C1 segment of cervical spinal cord (tissue), 14 donors: ENCODE measurements around the gene LCE2D.
"Not testable (repeated sequence)": the region's sequence is repeated elsewhere in the genome, so short reads cannot be mapped to it uniquely, and the experiment has no call there.

ENCODE experiments used
- DNase-seq, 14 donors: peaks; one replicate each; lab custom pipeline; 2025; lab: John Stamatoyannopoulos, UW

The LCE2D gene

DNA sequence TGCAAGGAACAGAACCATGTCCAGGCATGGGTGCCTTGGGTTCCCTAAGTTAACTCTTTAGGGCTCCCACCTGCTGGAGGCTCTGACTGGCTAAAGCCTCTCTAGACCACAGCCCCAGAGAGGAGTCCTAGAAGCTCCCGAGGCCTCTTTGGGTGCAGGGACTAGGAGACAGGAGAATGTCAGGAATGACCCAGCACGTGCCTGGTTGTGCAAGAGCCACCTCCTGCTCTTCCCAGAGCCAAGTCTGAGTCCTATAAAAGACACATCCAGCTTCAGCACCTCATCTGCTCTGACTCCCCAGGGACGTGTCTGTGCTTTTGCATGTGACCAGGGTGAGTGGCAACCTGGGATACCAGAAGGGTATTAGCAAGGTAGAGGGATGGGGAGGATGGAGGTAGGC lies at the start of gene LCE2D:
Gene LCE2D (plus strand): TSS at position 283 of the 400 bp plus-strand sequence. CDS start 726 bp downstream, outside the sequence.
- no peak for DNase-seq

GRCh38 chr1:152613511-152613910 lies 49.7 kb upstream of the LCE2D start, which contains the start of gene LCE3B:
TSS of gene LCE3B (plus strand) at chr1:152613811. CDS start at chr1:152613811, 0 bp downstream.
- no peak for DNase-seq

DNA sequence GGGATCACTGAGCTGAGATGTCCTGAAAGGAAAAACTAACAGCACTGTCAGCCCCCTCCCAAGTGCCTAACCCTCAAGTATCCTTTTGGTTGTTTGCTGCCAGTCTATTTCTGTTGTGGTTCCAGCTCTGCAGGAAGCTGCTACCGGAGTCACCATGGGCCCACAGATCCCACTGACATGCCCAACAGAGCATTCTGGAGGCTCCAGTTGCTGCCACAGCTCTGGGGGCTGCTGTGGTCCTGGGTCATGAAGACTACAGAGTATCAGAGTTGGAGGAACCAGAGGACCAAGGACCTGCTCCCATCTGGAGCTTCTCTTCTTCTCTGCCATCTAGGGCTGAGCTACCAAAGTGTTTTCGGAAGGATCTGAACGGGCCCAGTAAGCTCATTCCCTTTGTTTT lies 41.2 kb upstream of the LCE2D start:
- no peak for DNase-seq

- no peak for DNase-seq
These were observed 40.4 kb upstream of the LCE2D start, which contains the start of gene LCE3A for GRCh38 chr1:152622803-152623202. TSS of gene LCE3A (minus strand) at chr1:152623103. CDS start at chr1:152623103, 0 bp downstream.

GRCh38 chr1:152623203-152623844 lies 39.9 kb upstream of the LCE2D start:
- no peak for DNase-seq

GRCh38 chr1:152626744-152627143 lies 36.4 kb upstream of the LCE2D start:
- no peak for DNase-seq

DNA sequence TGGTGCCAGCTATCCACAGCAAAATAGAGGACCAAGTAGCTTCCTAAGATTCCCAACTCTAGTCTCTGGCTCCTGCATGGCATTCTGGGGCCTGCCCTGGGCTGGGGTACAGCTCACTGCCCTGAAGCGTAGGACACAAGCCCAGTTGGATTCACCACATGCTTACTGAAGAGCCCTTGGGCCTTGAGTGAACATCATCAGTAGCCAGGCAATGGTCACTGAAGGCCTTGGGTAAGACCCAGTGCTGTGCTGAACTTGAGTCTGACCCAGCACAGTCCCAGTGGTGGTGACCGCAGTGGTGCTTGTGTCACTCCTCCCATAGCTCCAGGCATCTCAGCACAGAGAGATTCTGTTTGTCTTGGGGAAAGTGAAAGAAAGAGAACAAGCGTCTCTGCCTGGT lies 32.6 kb upstream of the LCE2D start:
- DNase-seq = no peak

DNA sequence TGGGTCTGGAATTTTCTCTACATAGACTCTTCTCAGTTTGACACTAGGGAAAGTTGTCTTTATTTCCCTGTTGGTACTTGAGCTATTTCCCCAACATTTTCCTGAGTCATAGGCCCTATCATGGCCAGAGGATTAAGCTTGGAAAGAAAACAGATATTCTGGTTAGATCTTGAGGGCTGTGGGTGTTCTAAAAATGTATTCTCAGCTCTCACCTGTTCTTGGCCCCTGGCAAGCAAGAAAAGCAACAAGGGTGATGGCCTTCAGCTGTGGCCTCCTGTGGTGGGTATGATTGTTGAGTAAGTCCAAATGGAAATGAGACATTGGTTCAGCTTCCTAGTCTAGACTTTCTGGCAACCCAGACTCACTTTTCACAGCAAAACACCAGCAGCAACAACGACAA lies 22.8 kb upstream of the LCE2D start:
- DNase-seq = no peak

GRCh38 chr1:152643945-152644344 lies 19.2 kb upstream of the LCE2D start:
- no peak for DNase-seq

DNA sequence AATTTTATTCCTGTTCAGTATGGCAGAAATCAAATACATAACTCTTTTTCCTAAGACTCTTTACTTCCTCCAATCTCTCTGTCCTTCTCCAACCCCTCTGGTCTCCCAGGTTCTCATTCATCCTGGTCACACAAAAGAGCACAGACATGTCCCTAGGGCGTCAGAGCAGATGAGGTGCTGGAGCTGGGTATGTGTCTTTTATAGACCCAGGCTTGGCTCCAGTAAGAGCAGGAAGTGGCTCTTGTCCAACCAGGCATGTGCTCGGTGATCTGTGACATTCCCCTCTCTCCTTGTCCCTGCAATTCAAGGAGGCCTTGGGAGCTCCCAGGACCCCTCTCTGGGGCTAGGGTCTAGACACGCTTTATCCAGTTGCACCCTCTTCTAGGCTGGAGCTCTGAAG lies 18.0 kb upstream of the LCE2D start:
- DNase-seq = no peak

DNA sequence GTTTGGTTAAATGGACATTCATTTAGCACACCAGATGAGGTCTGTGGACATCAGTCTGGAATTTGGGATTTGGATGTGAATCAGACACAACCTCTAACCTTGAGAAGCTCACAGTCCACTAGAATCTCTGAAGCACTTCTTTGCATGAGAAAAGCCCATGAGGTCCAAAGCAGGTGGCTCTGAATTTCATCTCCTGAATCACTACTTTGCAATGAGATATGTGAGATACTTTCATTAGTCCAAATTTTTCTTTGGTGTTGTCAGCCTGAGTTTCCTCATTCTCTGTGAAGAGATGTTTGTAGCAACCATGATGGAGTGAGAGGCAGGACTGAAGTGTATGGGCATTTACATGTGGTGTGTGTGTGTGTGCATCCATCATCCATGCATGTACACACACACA lies 16.5 kb upstream of the LCE2D start:
- DNase-seq = no peak

- DNase-seq = peak in 8 of 14 donors; percentile 0 to 35 (median 2)
These were observed 9.1 kb upstream of the LCE2D start for GRCh38 chr1:152654110-152654509.

- no peak for DNase-seq
These were observed 6.7 kb upstream of the LCE2D start for GRCh38 chr1:152656459-152656858.

DNA sequence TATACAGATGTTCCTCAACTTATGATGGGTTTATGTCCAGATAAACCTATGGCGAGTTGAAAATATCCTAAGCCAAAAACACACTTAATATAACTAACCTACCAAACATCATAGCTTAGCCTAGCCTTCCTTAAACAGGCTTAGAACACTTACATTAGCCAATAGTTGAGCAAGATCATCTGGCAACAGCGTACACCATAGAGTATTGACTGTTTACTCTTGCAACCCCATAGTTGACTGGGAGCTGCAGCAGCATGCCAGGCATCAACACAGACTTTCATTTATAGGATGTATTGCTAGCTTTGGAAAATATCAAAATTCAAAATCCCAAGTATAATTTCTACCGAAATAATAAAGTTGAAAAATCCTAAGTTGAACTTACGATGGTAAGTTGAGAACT lies 5.5 kb upstream of the LCE2D start:
- DNase-seq = no peak

DNA sequence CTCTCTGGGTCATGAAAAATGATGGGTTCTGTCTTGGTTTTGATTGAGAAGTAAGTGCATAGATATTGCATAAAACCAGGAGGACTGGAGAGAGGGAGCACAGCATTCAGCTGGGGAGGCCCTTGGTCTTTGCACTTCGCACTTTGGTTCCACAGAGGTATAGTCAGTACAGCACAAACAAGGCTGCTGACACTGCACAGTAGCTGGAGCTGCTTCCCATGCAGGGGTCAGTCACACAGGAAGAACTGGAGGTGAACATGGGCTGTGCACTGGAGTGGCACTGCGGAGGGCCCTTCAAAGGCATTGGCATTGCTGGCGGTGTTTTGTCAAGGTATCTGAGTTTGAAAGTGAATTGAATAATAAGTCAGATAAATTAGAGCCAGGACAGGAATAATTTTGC lies 4.5 kb upstream of the LCE2D start:
- DNase-seq = no peak

GRCh38 chr1:152666171-152666570 lies 3.0 kb downstream of the LCE2D start:
- DNase-seq = not testable (repeated sequence)

GRCh38 chr1:152667648-152668047 lies 4.5 kb downstream of the LCE2D start:
- no peak for DNase-seq

DNA sequence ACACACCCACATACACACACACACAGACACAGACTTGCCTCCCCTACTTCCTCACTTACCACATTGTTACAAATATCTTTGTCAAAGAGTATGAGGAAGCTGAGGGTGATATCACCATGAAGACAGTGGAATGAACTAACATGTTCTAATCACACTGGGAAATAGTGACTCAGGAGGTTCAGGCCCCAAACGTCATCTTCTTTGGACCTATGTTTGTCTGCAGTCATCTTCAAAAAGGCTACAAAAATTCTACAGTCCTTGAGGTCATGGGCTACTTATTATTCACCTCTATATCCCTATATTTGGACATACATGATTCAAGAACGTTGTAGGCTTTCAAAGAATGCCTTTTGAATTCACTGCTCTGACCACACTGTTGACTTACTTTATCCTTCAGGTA lies 9.8 kb downstream of the LCE2D start:
- DNase-seq = no peak

- DNase-seq = not testable (repeated sequence)
These were observed 11.8 kb downstream of the LCE2D start, which contains the start of gene LCE2C for GRCh38 chr1:152674983-152675382. TSS of gene LCE2C (plus strand) at chr1:152675279. CDS start at chr1:152676016, 737 bp downstream.

DNA sequence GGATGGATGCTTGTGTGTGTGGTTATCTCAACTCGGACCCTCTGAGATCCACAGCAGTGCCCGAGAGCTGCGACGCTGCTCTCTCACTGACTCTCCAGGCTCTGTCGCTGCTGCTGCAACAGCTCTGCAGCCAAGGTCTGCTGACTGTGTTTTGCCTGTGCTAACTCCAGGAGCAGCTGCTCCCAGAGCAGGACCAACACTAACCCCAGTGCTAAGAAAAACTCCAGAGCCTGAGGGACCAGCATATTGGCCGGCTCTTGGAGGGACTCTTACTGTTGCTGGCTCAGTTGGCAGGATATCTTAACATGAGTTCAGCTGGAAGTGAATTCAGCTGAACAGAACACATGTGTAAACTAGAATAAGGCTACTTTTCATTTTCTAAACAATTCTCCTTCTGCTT lies 16.3 kb downstream of the LCE2D start:
- no peak for DNase-seq

- DNase-seq = no peak
These were observed 18.4 kb downstream of the LCE2D start for GRCh38 chr1:152681616-152682015.

GRCh38 chr1:152683846-152684245 lies 20.7 kb downstream of the LCE2D start:
- DNase-seq = no peak

- not testable (repeated sequence) for DNase-seq
These were observed 22.6 kb downstream of the LCE2D start, which contains the start of gene LCE2B for GRCh38 chr1:152685823-152686222. TSS of gene LCE2B (plus strand) at chr1:152686123. CDS start at chr1:152686844, 721 bp downstream.
